ENCODE results near the gene COMTD1. TPM values are rescaled to one million over a fixed set of nuclear protein-coding genes. Genes with fewer than 3 reads are reported as not detected.

The COMTD1 gene
- total and polyA plus RNA-seq, 2 of the 13 experiments (the other 11 are each of a cell fraction or from before 2014, with no cell fraction given): 11.8 to 18.4 TPM

GRCh38 chr10:75230600-75231038 is 5.1 kb downstream of the COMTD1 start (continued):
- TF ChIP-seq, protein P1, sequence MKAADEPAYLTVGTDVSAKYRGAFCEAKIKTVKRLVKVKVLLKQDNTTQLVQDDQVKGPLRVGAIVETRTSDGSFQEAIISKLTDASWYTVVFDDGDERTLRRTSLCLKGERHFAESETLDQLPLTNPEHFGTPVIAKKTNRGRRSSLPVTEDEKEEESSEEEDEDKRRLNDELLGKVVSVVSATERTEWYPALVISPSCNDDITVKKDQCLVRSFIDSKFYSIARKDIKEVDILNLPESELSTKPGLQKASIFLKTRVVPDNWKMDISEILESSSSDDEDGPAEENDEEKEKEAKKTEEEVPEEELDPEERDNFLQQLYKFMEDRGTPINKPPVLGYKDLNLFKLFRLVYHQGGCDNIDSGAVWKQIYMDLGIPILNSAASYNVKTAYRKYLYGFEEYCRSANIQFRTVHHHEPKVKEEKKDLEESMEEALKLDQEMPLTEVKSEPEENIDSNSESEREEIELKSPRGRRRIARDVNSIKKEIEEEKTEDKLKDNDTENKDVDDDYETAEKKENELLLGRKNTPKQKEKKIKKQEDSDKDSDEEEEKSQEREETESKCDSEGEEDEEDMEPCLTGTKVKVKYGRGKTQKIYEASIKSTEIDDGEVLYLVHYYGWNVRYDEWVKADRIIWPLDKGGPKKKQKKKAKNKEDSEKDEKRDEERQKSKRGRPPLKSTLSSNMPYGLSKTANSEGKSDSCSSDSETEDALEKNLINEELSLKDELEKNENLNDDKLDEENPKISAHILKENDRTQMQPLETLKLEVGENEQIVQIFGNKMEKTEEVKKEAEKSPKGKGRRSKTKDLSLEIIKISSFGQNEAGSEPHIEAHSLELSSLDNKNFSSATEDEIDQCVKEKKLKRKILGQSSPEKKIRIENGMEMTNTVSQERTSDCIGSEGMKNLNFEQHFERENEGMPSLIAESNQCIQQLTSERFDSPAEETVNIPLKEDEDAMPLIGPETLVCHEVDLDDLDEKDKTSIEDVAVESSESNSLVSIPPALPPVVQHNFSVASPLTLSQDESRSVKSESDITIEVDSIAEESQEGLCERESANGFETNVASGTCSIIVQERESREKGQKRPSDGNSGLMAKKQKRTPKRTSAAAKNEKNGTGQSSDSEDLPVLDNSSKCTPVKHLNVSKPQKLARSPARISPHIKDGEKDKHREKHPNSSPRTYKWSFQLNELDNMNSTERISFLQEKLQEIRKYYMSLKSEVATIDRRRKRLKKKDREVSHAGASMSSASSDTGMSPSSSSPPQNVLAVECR (CRISPR knock-in tag; IDR thresholded peaks at IDR 0.05; ENCODE audit: borderline replicate concordance): no peak; the same call in 1 of the 2 replicates
- TF ChIP-seq MATR3 (CRISPR knock-in tag; IDR thresholded peaks at IDR 0.05) (no peak), KDM1A (CRISPR knock-in tag; IDR thresholded peaks at IDR 0.05) (no peak), CHD4 (IDR thresholded peaks at IDR 0.05; ENCODE audit: borderline replicate concordance, low read length) (no peak), CHCHD3 (CRISPR knock-in tag; IDR thresholded peaks at IDR 0.05) (no peak), PAWR (CRISPR knock-in tag; IDR thresholded peaks at IDR 0.05; ENCODE audit: borderline replicate concordance) (no peak), ZNF709 (CRISPR knock-in tag; IDR thresholded peaks at IDR 0.05) (no peak), GABPB1 (CRISPR knock-in tag; IDR thresholded peaks at IDR 0.05) (no peak), PRMT3 (CRISPR knock-in tag; IDR thresholded peaks at IDR 0.05; ENCODE audit: borderline replicate concordance, low read depth) (no peak), ZMYM4 (CRISPR knock-in tag; IDR thresholded peaks at IDR 0.05) (no peak), CERS6 (CRISPR knock-in tag; IDR thresholded peaks at IDR 0.05) (no peak), ZNF614 (CRISPR knock-in tag; IDR thresholded peaks at IDR 0.05; ENCODE audit: borderline replicate concordance) (peak; percentile 40; the same call in 1 of the 2 replicates), GATAD1 (CRISPR knock-in tag; IDR thresholded peaks at IDR 0.05) (no peak), RAD21 (CRISPR knock-in tag; IDR thresholded peaks at IDR 0.05) (peak; percentile 61; the same call in 1 of the 2 replicates), ZNF44 (CRISPR knock-in tag; IDR thresholded peaks at IDR 0.05) (no peak), SALL1 (CRISPR knock-in tag; IDR thresholded peaks at IDR 0.05) (0 out of 2 replicates have a peak, but pooled peaks have one; percentile 14), ZNF282 (IDR thresholded peaks at IDR 0.05; ENCODE audit: partially characterized antibody) (no peak), GATAD2A (CRISPR knock-in tag; IDR thresholded peaks at IDR 0.05) (peak; percentile 29; the same call in 1 of the 2 replicates), NR2C2 (CRISPR knock-in tag; IDR thresholded peaks at IDR 0.05; ENCODE audit: borderline replicate concordance) (no peak)
- TF ChIP-seq, protein P2, sequence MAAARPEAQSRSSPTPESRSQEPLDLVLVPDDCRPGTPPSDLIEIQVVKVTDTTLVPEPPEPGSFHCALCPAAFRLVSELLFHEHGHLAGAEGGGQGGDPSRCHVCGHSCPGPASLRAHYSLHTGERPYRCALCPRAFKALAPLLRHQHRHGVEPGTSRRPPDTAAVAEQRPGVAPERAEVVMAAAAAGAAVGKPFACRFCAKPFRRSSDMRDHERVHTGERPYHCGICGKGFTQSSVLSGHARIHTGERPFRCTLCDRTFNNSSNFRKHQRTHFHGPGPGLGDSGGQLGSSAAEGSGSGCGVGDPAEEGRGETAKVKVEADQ (CRISPR knock-in tag; IDR thresholded peaks at IDR 0.05; ENCODE audit: borderline replicate concordance): no peak
- TF ChIP-seq, protein P3, sequence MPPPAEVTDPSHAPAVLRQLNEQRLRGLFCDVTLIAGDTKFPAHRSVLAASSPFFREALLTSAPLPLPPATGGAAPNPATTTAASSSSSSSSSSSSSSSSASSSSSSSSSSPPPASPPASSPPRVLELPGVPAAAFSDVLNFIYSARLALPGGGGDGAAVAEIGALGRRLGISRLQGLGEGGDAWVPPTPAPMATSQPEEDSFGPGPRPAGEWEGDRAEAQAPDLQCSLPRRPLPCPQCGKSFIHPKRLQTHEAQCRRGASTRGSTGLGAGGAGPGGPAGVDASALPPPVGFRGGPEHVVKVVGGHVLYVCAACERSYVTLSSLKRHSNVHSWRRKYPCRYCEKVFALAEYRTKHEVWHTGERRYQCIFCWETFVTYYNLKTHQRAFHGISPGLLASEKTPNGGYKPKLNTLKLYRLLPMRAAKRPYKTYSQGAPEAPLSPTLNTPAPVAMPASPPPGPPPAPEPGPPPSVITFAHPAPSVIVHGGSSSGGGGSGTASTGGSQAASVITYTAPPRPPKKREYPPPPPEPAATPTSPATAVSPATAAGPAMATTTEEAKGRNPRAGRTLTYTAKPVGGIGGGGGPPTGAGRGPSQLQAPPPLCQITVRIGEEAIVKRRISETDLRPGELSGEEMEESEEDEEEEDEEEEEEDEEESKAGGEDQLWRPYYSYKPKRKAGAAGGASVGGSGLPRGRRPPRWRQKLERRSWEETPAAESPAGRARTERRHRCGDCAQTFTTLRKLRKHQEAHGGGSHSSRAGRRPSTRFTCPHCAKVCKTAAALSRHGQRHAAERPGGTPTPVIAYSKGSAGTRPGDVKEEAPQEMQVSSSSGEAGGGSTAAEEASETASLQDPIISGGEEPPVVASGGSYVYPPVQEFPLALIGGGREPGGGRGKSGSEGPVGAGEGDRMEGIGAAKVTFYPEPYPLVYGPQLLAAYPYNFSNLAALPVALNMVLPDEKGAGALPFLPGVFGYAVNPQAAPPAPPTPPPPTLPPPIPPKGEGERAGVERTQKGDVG (CRISPR knock-in tag; IDR thresholded peaks at IDR 0.05; ENCODE audit: borderline replicate concordance): no peak
